ENCODE results near the gene CENPT.
A peak's percentile ranks its signal among the peaks of the same experiment; 100 is the strongest.

Gene CENPT

DNA sequence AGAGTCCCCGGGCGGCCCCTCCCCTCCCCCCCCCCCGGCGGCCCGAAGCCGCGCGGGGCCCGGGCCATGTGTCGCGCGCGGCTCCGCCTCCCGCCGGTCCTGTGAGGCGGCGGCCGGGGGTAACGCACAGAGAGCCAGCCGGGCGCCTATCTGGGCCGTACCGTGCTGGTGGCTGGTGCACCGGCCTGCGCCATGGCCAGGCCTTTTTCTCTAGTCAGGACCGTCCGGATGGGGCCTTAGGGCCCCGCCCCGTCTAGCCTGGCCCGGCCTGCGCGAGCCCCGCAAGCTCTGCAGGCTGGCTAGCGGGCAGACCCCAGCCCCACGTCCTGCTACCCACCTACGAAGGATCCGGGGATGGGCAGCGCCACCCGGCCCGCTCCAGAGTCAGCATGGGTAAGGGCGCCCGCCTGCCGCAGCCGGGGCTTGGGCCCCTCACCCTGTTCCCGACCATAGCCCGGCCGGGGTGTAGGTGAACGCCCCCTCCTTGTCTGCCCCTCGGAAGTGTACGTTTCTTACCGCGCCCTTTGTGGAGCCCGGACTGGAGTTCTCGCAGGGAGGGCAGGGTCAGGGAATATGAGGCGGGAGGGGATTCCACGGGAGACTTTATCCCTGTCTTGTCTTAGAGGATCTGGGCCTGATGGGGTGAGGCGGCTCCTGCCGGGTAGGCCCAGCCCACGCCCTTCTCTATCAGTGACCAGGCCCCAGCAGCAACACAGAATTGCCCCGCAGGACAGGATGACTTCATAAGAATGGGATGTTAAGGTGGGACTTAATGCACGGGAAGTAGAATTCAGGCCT is at the start of gene CENPT:
CENPT (minus strand) TSS at position 630 of the 798 bp plus-strand sequence. CDS start 13,834 bp downstream, outside the sequence.
- Histone ChIP-seq H3K4me1 (peaks cover 46 to 55% (median 52%) of the 10 kb centered on the region in 10 experiments), H3K36me3 (peaks cover 6 to 39% (median 30%) of the 10 kb centered on the region in 11 experiments), H3K27me3 (no peaks in the 10 kb centered on the region), H3K4me3 (peak within 1 kb of the TSS; percentile 82 to 100 (median 100)), H3K9ac (peak within 1 kb of the TSS; percentile 85 to 99 (median 95)), H3K9me3 (replicated peaks in 1 of 11) (no peaks in the 10 kb centered on the region), H4K20me1 (peaks cover 32 to 89% (median 74%) of the 10 kb centered on the region in 11 experiments; a peak in 21 of 22 replicates), H3K4me2 (peak within 1 kb of the TSS; percentile 95 to 100 (median 99)), H3K27ac (peak within 1 kb of the TSS; percentile 72 to 94 (median 89))
- no peak for TF ChIP-seq Cebpa-rat (IDR thresholded peaks at IDR 0.05)

GRCh38 chr16:67897231-67897630 is 49.7 kb upstream of the CENPT start:
- TF ChIP-seq Cebpa-rat (IDR thresholded peaks at IDR 0.05): no peak
- Histone ChIP-seq H3K27ac (no peak overlapping the region), H3K9ac (no peak overlapping the region), H3K27me3 (no peaks in the 10 kb centered on the region), H3K9me3 (replicated peaks in 1 of 11) (no peaks in the 10 kb centered on the region), H3K4me3 (no peak overlapping the region), H3K36me3 (peaks cover 0 to 36% (median 28%) of the 10 kb centered on the region in 11 experiments; a peak in 15 of 22 replicates), H3K4me2 (no peak overlapping the region), H4K20me1 (peaks cover 23 to 77% (median 55%) of the 10 kb centered on the region in 11 experiments; a peak in 17 of 22 replicates), H3K4me1 (peaks cover 16 to 22% (median 19%) of the 10 kb centered on the region in 10 experiments)

DNA sequence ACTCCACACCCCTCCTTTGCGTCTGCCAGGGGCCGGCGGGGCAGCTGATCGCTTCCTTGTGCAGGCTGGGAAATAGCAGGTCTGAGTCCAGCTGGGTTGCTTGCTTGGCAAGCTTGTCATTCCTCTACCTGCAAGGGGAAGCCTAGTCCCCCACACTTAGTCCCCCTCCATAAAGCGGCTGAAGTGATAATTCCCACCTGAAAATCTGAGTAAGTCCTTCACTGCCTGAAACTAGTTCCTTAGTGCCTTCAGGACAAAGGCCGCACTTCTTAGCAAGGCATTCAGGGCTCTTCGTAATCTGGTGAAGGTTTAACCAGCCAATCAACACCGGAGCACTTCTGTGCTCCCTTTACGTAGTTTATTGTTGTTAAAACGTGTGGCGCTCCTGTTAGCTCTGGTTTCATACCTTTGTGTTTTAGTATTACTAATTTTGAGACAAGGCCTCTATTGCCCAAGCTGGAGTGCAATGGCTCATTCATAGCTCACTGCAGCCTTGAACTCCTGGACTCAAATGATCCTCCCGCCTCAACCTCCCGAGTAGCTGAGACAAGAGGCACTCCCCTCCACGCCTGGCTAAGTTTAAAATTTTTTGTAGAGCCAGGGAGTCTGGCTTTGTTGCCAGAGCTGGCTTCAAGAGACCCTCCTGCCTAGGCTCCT is 46.4 kb upstream of the CENPT start:
- Histone ChIP-seq H3K4me3 (peak overlapping the region; percentile 89 to 99 (median 92)), H4K20me1 (peaks cover 10 to 45% (median 25%) of the 10 kb centered on the region in 11 experiments; a peak in 15 of 22 replicates), H3K9me3 (replicated peaks in 1 of 11) (no peaks in the 10 kb centered on the region), H3K27me3 (no peaks in the 10 kb centered on the region), H3K4me2 (peak overlapping the region; percentile 86 to 99 (median 95)), H3K36me3 (peaks cover 0 to 18% (median 4%) of the 10 kb centered on the region in 11 experiments; a peak in 6 of 22 replicates), H3K9ac (peak overlapping the region; percentile 95 to 99 (median 98)), H3K4me1 (peaks cover 17 to 25% (median 20%) of the 10 kb centered on the region in 10 experiments), H3K27ac (peak overlapping the region; percentile 90 to 97 (median 96))
- TF ChIP-seq Cebpa-rat (IDR thresholded peaks at IDR 0.05): no peak

DNA sequence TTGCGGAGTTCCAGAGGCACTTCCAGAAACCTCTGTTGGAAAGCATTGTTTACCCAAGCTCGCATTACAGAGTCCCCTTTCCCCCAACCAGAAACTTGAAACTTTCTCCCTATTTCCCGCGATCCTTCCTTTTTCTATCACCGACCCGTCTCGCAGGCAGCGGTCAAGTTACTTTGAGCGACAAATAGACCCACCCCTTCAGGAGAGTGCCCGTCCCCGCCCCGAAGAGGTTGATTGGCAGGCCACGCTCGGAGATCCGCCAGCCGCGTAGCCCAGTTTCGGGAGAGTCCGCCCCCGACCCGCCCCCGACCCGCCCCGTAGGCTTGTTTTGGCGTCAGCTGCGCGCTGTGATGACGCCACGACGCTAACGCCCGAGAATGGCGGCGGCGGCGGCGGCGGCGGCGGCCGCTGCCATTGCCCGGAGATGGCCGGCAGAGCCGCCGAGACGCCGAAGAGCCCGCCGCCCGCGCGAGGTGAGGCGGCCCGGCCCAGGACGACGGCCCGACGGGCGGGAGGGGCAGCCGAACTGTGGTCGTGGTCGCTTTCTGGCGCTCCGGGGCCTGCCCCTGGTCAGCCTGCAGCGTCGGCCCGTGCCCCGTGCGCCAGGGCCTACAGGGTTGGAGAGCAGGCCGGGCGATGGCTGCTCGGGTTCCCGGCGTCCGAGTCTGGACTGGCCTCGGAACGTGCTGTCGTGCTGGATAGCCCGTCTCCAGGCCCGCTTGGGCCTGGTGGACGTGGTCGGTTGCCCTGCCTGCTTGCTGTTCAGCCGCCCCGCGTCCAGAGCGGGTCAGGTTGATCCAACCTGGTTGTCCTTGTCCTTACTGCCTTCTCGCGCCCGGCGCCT is 45.6 kb upstream of the CENPT start, which contains the start of gene PSKH1:
PSKH1 (plus strand) TSS at position 356 of the 844 bp plus-strand sequence. CDS start 15,496 bp downstream, outside the sequence.
- Histone ChIP-seq H3K36me3 (peaks cover 0 to 23% (median 8%) of the 10 kb centered on the region in 11 experiments; a peak in 6 of 22 replicates), H3K27me3 (no peaks in the 10 kb centered on the region), H3K4me3 (peak within 1 kb of the TSS; percentile 89 to 99 (median 92)), H3K27ac (peak within 1 kb of the TSS; percentile 90 to 97 (median 96)), H3K4me1 (peaks cover 17 to 25% (median 20%) of the 10 kb centered on the region in 10 experiments), H3K9me3 (replicated peaks in 1 of 11) (no peaks in the 10 kb centered on the region), H3K9ac (peak within 1 kb of the TSS; percentile 95 to 99 (median 98)), H4K20me1 (peaks cover 8 to 38% (median 19%) of the 10 kb centered on the region in 11 experiments; a peak in 15 of 22 replicates), H3K4me2 (peak within 1 kb of the TSS; percentile 86 to 99 (median 95))
- TF ChIP-seq Cebpa-rat (IDR thresholded peaks at IDR 0.05): no peak

DNA sequence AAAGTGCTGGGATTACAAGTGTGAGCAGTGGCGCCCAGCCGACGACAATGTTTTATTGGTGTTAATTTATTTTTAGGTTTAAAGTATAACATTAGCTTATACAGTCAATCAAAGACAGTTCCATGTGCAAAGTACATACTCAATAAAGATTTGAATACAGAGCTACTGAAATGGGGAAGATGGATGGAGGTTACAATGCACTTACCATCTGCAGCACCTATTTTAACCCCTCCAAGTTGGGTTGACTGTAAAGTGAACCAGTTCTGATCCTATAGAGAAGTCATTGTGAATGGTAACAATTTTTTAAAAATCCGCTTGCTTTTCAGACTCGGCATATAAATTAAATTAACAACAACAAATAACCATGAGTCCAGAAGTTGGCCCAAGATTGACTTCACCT is 44.9 kb upstream of the CENPT start:
- Histone ChIP-seq H3K36me3 (peaks cover 0 to 21% (median 2%) of the 10 kb centered on the region in 11 experiments; a peak in 7 of 22 replicates), H3K9me3 (replicated peaks in 1 of 11) (no peaks in the 10 kb centered on the region), H3K27ac (peak overlapping the region in 7 of 11 experiments; percentile 11 to 96 (median 43); a peak in 11 of 22 replicates), H3K9ac (peak overlapping the region; percentile 69 to 99 (median 98)), H3K27me3 (no peaks in the 10 kb centered on the region), H3K4me3 (peak overlapping the region; percentile 89 to 99 (median 92)), H4K20me1 (peaks cover 7 to 30% (median 11%) of the 10 kb centered on the region in 11 experiments; a peak in 13 of 22 replicates), H3K4me1 (peaks cover 17 to 25% (median 20%) of the 10 kb centered on the region in 10 experiments), H3K4me2 (peak overlapping the region; percentile 61 to 88 (median 71))
- no peak for TF ChIP-seq Cebpa-rat (IDR thresholded peaks at IDR 0.05)

- no peak overlapping the region for H3K4me2 ChIP-seq
- H3K4me1 ChIP-seq: peaks cover 5 to 8% (median 7%) of the 10 kb centered on the region in 10 experiments; a peak in 16 of 20 replicates
- H3K36me3 ChIP-seq: peaks cover 35 to 52% (median 38%) of the 10 kb centered on the region in 11 experiments
- no peaks in the 10 kb centered on the region for H3K9me3 ChIP-seq (replicated peaks in 1 of 11)
- H3K9ac ChIP-seq: peak overlapping the region in 2 of 11 experiments; percentile 3 to 15; a peak in 1 of 22 replicates
- no peak overlapping the region for H3K27ac ChIP-seq
- no peak overlapping the region for H3K4me3 ChIP-seq
- H3K27me3 ChIP-seq: no peaks in the 10 kb centered on the region
- no peak for TF ChIP-seq Cebpa-rat (IDR thresholded peaks at IDR 0.05)
- H4K20me1 ChIP-seq: peaks cover 4 to 33% (median 16%) of the 10 kb centered on the region in 11 experiments; a peak in 19 of 22 replicates
Observed at GRCh38 chr16:67888331-67888730, 40.8 kb upstream of the CENPT start.

DNA sequence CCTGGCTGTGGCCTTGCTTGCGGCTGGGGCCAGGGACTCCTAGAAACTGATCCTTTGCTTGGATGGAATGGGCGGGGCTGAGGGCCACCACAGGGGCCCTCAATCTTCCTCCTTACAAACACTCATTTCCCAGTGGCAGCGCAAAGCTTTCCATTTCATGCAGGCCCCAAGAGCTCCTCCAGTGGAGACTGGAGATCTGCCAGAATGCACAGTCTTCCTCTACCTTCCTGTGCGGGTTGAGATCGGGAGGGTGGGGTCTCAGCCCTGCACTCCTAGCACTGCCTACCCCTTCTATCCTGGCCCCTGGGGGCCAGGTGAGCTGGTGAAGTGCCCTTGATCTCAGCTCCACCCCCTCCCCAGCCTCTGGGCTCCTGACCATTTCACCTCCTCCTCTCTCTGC is 38.9 kb upstream of the CENPT start:
- TF ChIP-seq Cebpa-rat (IDR thresholded peaks at IDR 0.05): no peak
- H4K20me1 ChIP-seq: peaks cover 4 to 53% (median 35%) of the 10 kb centered on the region in 11 experiments; a peak in 19 of 22 replicates
- H3K9ac ChIP-seq: 0 out of 22 replicates have a peak overlapping the region, but pooled peaks of 2 of the 11 experiments have one; percentile 6 to 31
- H3K4me1 ChIP-seq: no peaks in the 10 kb centered on the region
- no peaks in the 10 kb centered on the region for H3K9me3 ChIP-seq (replicated peaks in 1 of 11)
- H3K27me3 ChIP-seq: no peaks in the 10 kb centered on the region
- H3K27ac ChIP-seq: no peak overlapping the region
- H3K36me3 ChIP-seq: peaks cover 54 to 72% (median 58%) of the 10 kb centered on the region in 11 experiments
- no peak overlapping the region for H3K4me3 ChIP-seq
- no peak overlapping the region for H3K4me2 ChIP-seq

DNA sequence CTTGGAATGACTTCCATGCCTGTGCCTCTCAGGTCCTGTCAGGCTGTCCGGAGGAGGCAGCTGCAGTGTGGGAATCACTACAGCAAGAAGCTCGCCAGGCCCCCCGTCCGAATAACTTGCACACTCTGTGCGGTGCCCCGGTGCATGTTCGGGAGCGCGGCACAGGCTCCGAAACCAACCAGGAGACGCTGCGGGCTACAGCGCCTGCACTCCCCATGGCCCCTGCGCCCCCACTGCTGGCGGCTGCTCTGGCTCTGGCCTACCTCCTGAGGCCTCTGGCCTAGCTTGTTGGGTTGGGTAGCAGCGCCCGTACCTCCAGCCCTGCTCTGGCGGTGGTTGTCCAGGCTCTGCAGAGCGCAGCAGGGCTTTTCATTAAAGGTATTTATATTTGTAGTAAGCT is 38.5 kb upstream of the CENPT start:
- 0 out of 22 replicates have a peak overlapping the region, but pooled peaks of 1 of the 11 experiments have one; percentile 31 for H3K9ac ChIP-seq
- H3K36me3 ChIP-seq: peaks cover 58 to 76% (median 62%) of the 10 kb centered on the region in 11 experiments

More for the DNA sequence above, 38.5 kb upstream of the CENPT start:
- no peaks in the 10 kb centered on the region for H3K9me3 ChIP-seq (replicated peaks in 1 of 11)
- no peak overlapping the region for H3K4me3 ChIP-seq
- no peak for TF ChIP-seq Cebpa-rat (IDR thresholded peaks at IDR 0.05)
- H4K20me1 ChIP-seq: peaks cover 4 to 57% (median 39%) of the 10 kb centered on the region in 11 experiments; a peak in 19 of 22 replicates
- H3K27me3 ChIP-seq: no peaks in the 10 kb centered on the region
- H3K4me2 ChIP-seq: no peak overlapping the region
- no peaks in the 10 kb centered on the region for H3K4me1 ChIP-seq
- no peak overlapping the region for H3K27ac ChIP-seq
